Neural crest cell (in vitro differentiated cells): ENCODE data around the gene LYZL1. TPM values are rescaled to one million over a fixed set of nuclear protein-coding genes. Genes with fewer than 3 reads are reported as not detected.

Source experiments
- DNase-seq: peaks from one replicate; pipeline ENCODE4 v3.0.0; 2021; ENCODE audit warnings: low read depth, mixed read lengths, low spot score
- H3K27ac Mint-ChIP-seq: one replicate; pipeline ENCODE4 v1.8.0; 2021; ENCODE audit warnings: mild to moderate bottlenecking, mixed read lengths; ENCODE audit not compliant: unreplicated experiment
- H3K27me3 Mint-ChIP-seq: 2 replicates; pipeline ENCODE4 v1.8.0; 2021; ENCODE audit warnings: low read depth, mild to moderate bottlenecking, mixed read lengths
- H3K36me3 Mint-ChIP-seq: 2 replicates; pipeline ENCODE4 v1.8.0; 2021; ENCODE audit warnings: low read depth, mild to moderate bottlenecking, mixed read lengths
- H3K4me1 Mint-ChIP-seq: 2 replicates; pipeline ENCODE4 v1.8.0; 2021; ENCODE audit warnings: mixed read lengths
- H3K4me3 Mint-ChIP-seq: one replicate; pipeline ENCODE4 v1.8.0; 2021; ENCODE audit warnings: mild to moderate bottlenecking, mixed read lengths
- H3K9me3 Mint-ChIP-seq: 2 replicates; pipeline ENCODE4 v1.8.0; 2021; ENCODE audit warnings: mixed read lengths
- total RNA-seq: library from RNA; stranded (reverse); gene quantifications from 2 replicates; pipeline ENCODE4 v1.2.1, GENCODE V29; 2021
- TF ChIP-seq, protein P1 (sequence below): fragments of 200-600 bp; sonication (generic); conservative IDR thresholded peaks from 2 replicates; pipeline ENCODE4 v1.5.0; 2021; ENCODE audit warnings: antibody characterized with exemption, mild to moderate bottlenecking

LYZL1 gene
- total RNA-seq, 1 donor from 2014 or later: not detected

DNA sequence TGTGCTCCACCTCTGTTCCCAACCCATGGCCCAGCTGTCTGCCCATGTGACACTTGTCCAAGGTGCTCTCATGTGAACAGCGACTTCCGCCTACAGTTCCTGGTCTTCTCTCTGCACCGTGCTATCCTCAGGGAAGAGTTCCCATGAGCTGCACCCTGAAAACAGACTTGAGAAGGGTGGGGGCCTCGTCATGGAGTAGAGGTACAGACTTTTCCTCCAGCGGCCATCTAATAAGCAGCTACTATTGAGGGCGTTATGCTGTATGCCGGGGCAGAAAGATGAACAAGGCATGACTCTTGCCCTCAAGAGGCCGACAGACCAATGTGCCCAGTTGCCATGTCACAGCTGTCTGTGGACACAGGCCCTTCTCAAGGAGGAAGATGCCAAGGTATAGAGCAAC is 25.4 kb upstream of the LYZL1 start:
- Mint-ChIP-seq H3K27ac (no peak overlapping the region), H3K4me1 (peaks cover 16% of the 10 kb centered on the region)
- TF ChIP-seq, protein P1, sequence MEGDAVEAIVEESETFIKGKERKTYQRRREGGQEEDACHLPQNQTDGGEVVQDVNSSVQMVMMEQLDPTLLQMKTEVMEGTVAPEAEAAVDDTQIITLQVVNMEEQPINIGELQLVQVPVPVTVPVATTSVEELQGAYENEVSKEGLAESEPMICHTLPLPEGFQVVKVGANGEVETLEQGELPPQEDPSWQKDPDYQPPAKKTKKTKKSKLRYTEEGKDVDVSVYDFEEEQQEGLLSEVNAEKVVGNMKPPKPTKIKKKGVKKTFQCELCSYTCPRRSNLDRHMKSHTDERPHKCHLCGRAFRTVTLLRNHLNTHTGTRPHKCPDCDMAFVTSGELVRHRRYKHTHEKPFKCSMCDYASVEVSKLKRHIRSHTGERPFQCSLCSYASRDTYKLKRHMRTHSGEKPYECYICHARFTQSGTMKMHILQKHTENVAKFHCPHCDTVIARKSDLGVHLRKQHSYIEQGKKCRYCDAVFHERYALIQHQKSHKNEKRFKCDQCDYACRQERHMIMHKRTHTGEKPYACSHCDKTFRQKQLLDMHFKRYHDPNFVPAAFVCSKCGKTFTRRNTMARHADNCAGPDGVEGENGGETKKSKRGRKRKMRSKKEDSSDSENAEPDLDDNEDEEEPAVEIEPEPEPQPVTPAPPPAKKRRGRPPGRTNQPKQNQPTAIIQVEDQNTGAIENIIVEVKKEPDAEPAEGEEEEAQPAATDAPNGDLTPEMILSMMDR: no peak

DNA sequence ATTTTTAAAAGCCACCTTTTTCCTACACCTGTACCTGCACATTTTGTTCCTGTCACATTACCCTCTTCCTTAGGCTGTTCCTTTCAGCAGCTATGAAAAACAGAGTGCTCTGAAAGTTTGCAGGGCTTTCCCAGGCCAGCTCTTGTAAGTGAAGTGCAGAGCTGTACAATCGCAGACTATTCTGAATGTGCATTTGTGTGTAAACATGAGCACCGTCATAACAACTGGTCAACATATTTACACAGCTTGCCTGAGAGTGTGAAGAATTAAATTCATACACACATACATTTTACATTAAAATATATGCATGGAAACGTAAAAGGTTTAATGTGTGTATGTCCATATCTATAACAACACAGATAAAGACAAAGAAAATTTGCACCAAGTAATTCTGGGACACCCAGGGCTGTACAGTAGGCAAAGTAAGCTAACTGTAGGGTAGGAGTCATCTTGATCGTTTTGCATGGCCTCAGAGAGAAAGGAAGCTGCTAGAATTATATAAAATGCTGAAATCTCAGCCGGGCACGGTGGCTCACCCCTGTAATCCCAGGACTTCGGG is 23.6 kb upstream of the LYZL1 start:
- no peak overlapping the region for H3K27ac Mint-ChIP-seq
- H3K27me3 Mint-ChIP-seq: no peaks in the 10 kb centered on the region
- TF ChIP-seq, protein P1: no peak
- H3K4me3 Mint-ChIP-seq: no peak overlapping the region
- H3K4me1 Mint-ChIP-seq: peaks cover 16% of the 10 kb centered on the region
- DNase-seq: no peak
- no peaks in the 10 kb centered on the region for H3K36me3 Mint-ChIP-seq
- H3K9me3 Mint-ChIP-seq: peaks cover 3% of the 10 kb centered on the region

More for the DNA sequence above, 25.4 kb upstream of the LYZL1 start:
- peaks cover 3% of the 10 kb centered on the region for H3K9me3 Mint-ChIP-seq
- no peak overlapping the region for H3K4me3 Mint-ChIP-seq
- no peaks in the 10 kb centered on the region for H3K27me3 Mint-ChIP-seq
- no peak for DNase-seq
- no peaks in the 10 kb centered on the region for H3K36me3 Mint-ChIP-seq

DNA sequence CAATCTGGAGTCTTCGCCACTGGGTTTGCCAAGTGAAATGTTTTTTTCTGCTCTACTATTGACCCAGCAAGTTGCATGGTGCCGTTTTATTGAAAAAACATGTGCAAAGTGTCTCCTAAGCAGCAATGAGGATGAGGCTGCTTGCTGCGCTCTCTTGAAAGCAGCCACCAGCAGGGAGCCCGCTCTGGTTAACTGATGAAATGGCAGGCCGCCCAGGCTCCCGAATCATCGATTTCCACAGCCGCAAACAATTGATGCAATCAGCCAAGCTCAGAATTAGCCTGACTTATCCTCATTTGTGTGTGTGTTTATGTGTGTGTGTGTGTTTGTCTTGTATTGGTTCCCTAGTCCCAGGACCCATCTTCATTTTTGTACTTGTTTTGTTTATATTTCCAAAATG is 22.2 kb upstream of the LYZL1 start:
- H3K36me3 Mint-ChIP-seq: no peaks in the 10 kb centered on the region
- peaks cover 5% of the 10 kb centered on the region for H3K9me3 Mint-ChIP-seq
- peak overlapping the region; percentile 14 for H3K27ac Mint-ChIP-seq
- DNase-seq: peak; percentile 13
- peaks cover 16% of the 10 kb centered on the region for H3K4me1 Mint-ChIP-seq
- H3K4me3 Mint-ChIP-seq: no peak overlapping the region
- TF ChIP-seq, protein P1: no peak
- H3K27me3 Mint-ChIP-seq: no peaks in the 10 kb centered on the region

DNA sequence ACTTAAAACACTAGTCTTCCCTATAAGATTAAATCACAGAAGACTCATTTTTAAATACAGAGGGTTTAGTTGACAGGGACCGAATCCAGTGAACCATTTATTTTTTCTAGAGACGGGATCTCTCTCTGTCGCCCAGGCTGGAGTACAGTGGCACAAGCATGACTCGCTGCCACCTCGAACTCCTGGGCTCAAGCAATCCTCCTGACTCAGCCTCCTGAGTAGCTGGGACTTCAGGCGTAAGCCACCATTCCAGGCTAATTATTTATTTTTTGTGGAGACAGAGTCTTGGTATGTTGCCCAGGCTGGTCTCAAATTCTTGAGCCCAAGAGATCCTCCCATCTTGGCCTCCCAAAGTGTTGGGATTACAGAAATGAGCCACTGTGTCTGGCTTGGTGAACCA is 20.9 kb upstream of the LYZL1 start:
- Mint-ChIP-seq H3K36me3 (no peaks in the 10 kb centered on the region), H3K4me1 (peaks cover 16% of the 10 kb centered on the region), H3K27ac (no peak overlapping the region), H3K27me3 (no peaks in the 10 kb centered on the region), H3K9me3 (peaks cover 5% of the 10 kb centered on the region), H3K4me3 (no peak overlapping the region)
- TF ChIP-seq, protein P1: no peak
- no peak for DNase-seq

DNA sequence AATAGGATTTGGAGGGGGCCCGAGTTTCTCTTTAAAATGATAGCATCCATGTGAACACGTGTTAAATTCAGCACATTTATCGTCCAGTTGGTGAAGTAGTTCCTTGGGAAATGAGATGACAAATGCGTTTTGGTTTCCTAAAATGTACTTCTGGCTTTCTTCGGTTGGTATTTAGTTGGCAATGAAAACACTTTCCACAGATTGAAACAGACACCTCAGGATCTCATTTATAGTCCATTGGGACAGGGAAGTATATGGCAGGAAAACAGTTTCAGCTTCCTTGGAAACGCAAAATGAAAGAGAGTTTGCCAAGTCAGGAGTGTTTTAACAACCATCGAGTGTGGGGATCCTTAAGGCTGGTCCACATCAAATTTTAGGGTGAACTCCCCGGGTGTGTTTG is 19.4 kb upstream of the LYZL1 start:
- H3K4me1 Mint-ChIP-seq: peaks cover 16% of the 10 kb centered on the region

More for the DNA sequence above, 19.4 kb upstream of the LYZL1 start:
- no peaks in the 10 kb centered on the region for H3K36me3 Mint-ChIP-seq
- DNase-seq: no peak
- no peaks in the 10 kb centered on the region for H3K27me3 Mint-ChIP-seq
- no peak overlapping the region for H3K27ac Mint-ChIP-seq
- H3K9me3 Mint-ChIP-seq: peaks cover 5% of the 10 kb centered on the region
- TF ChIP-seq, protein P1: no peak
- H3K4me3 Mint-ChIP-seq: no peak overlapping the region
